ENCODE data around the gene POLK. TPM values are rescaled to one million over a fixed set of nuclear protein-coding genes. Genes with fewer than 3 reads are reported as not detected.
A peak's percentile ranks its signal among the peaks of the same experiment; 100 is the strongest.

The POLK gene
- total and polyA plus RNA-seq, 2 of the 13 experiments (the other 11 are each of a cell fraction or from before 2014, with no cell fraction given) = 8.6 to 11.7 TPM

GRCh38 chr5:75511435-75512382 is at the start of gene POLK, which contains the start of gene CERT1 (continued):
- TF ChIP-seq POGZ (CRISPR knock-in tag; IDR thresholded peaks at IDR 0.05) (peak; percentile 92), CEBPG (CRISPR knock-in tag; IDR thresholded peaks at IDR 0.05) (peak; percentile 13; the same call in 1 of the 2 replicates), SUZ12 (IDR thresholded peaks at IDR 0.05; ENCODE audit: low read depth, low read length) (peak; percentile 83), SPEN (CRISPR knock-in tag; IDR thresholded peaks at IDR 0.05; ENCODE audit: low read depth) (peak; percentile 86), FOXK2 (IDR thresholded peaks at IDR 0.05) (0 out of 2 replicates have a peak, but pooled peaks have one; percentile 47), ZBTB20 (CRISPR knock-in tag; IDR thresholded peaks at IDR 0.05; ENCODE audit: borderline replicate concordance, low read depth) (peak; percentile 72; the same call in 1 of the 2 replicates), ZSCAN5A (CRISPR knock-in tag; IDR thresholded peaks at IDR 0.05; ENCODE audit: borderline replicate concordance) (no peak), CREB1 (IDR thresholded peaks at IDR 0.05) (peak; percentile 86), CREB1 (CRISPR knock-in tag; IDR thresholded peaks at IDR 0.05) (peak; percentile 93), ZNF598 (CRISPR knock-in tag; IDR thresholded peaks at IDR 0.05; ENCODE audit: borderline replicate concordance) (no peak), U2AF2 (IDR thresholded peaks at IDR 0.05; ENCODE audit: low read depth, low read length) (no peak), TOE1 (CRISPR knock-in tag; IDR thresholded peaks at IDR 0.05) (no peak), ZSCAN30 (CRISPR knock-in tag; IDR thresholded peaks at IDR 0.05) (no peak), NR2F2 (IDR thresholded peaks at IDR 0.05; ENCODE audit: borderline replicate concordance, low read depth) (no peak; the same call in 1 of the 2 replicates), ZNF570 (CRISPR knock-in tag; IDR thresholded peaks at IDR 0.05; ENCODE audit: borderline replicate concordance) (no peak), ISX (CRISPR knock-in tag; conservative IDR thresholded peaks at IDR 0.05) (no peak), FOXC1 (CRISPR knock-in tag; IDR thresholded peaks at IDR 0.05; ENCODE audit: borderline replicate concordance) (no peak), HOXD1 (CRISPR knock-in tag; IDR thresholded peaks at IDR 0.05) (no peak), CCAR2 (optimal IDR thresholded peaks at IDR 0.05; ENCODE audit: low read depth, low read length) (no peak), ATRX (CRISPR knock-in tag; IDR thresholded peaks at IDR 0.05; ENCODE audit: borderline replicate concordance) (no peak), ZNF546 (CRISPR knock-in tag; conservative IDR thresholded peaks at IDR 0.05) (no peak), GPN1 (CRISPR knock-in tag; IDR thresholded peaks at IDR 0.05; ENCODE audit: borderline replicate concordance) (no peak)
- TF ChIP-seq, protein P1, sequence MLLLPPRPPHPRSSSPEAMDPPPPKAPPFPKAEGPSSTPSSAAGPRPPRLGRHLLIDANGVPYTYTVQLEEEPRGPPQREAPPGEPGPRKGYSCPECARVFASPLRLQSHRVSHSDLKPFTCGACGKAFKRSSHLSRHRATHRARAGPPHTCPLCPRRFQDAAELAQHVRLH (CRISPR knock-in tag; IDR thresholded peaks at IDR 0.05; ENCODE audit: borderline replicate concordance, low read depth) = 0 out of 2 replicates have a peak, but pooled peaks have one; percentile 7
- TF ChIP-seq, protein P2, sequence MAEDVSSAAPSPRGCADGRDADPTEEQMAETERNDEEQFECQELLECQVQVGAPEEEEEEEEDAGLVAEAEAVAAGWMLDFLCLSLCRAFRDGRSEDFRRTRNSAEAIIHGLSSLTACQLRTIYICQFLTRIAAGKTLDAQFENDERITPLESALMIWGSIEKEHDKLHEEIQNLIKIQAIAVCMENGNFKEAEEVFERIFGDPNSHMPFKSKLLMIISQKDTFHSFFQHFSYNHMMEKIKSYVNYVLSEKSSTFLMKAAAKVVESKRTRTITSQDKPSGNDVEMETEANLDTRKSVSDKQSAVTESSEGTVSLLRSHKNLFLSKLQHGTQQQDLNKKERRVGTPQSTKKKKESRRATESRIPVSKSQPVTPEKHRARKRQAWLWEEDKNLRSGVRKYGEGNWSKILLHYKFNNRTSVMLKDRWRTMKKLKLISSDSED (CRISPR knock-in tag; IDR thresholded peaks at IDR 0.05) = no peak
- TF ChIP-seq, protein P3, sequence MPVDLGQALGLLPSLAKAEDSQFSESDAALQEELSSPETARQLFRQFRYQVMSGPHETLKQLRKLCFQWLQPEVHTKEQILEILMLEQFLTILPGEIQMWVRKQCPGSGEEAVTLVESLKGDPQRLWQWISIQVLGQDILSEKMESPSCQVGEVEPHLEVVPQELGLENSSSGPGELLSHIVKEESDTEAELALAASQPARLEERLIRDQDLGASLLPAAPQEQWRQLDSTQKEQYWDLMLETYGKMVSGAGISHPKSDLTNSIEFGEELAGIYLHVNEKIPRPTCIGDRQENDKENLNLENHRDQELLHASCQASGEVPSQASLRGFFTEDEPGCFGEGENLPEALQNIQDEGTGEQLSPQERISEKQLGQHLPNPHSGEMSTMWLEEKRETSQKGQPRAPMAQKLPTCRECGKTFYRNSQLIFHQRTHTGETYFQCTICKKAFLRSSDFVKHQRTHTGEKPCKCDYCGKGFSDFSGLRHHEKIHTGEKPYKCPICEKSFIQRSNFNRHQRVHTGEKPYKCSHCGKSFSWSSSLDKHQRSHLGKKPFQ (CRISPR knock-in tag; IDR thresholded peaks at IDR 0.05; ENCODE audit: insufficient replicate concordance) = peak; percentile 23
